Activated T-helper 9 cell treated with anti-CD3 and anti-CD28 coated beads, Interleukin-2, amount 50 U/mL, for 16 hours (primary cell): Measurements from ENCODE around the gene PHC1.
"Not testable (repeated sequence)": the region's sequence is repeated elsewhere in the genome, so short reads cannot be mapped to it uniquely, and the experiment has no call there.

Source experiments
- DNase-seq: peaks from one replicate; pipeline ENCODE4 v3.0.0-alpha.2; 2020; ENCODE audit warnings: low read depth

PHC1 gene

DNA sequence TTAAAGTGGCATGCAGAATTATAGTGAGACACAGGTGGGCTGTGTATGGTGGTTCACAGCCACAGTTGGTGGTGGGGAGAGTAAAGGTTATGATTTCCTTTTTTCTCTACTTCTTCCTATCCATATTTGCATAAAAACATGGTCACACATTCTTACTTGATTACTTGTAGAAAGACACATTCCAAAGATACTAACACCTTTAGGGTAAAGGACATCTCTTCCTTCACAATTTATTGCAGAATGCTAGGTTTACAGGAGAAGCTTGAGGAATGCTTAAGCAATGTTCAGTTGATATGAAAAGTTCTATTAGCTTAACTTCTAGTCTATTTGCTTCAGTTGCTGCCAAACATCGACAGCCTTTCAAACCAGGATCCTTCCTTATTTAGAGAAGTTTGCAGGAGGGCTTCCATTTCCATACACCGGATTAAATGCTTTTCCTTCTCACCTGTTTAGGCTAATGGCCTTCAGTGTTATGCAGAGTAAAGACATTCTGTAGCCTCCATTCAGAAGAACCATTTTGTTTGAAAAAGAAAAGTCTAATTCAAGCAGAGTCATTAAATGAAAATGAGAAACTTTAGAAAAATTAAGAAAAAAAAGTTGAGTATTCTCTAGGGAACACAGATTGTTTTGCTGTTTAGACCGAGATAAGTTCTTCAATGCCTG lies 2.6 kb upstream of the PHC1 start:
- DNase-seq: no peak

DNA sequence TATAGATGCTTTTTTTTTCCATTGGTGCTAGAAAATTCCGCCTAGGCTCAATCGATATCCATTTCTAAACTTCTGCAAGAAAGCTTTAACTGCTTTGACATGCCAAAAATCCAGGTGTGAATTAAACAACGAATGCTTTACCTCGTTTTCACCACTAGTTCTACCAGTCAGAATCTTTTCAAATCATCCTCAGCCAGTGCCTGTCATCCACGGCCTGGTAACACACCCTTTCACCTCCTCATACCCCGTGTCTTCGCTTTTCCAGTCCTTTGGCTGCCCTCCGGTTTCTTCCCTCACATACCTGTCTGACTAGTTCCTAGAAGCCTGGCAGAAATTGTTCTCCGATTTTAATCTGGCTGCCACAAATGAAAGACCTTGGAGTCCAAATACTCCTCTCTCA lies 1.4 kb upstream of the PHC1 start:
- no peak for DNase-seq

DNA sequence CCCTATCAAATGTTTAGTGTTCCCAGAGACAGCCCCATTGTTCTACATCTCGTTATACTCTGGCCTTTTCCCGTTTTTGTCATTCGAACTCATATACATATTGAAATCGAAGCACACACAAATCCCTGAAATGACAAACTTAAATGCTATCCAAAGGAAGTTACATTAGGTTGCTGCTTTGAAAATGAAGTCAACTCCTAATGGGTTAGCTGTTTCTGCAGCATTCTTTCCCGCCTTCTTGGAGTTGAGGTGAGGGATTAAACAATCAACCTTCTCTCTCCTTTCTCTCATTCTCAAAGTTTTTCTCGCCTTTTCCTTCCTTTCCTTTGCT lies 642 bp upstream of the PHC1 start:
- DNase-seq: no peak

DNA sequence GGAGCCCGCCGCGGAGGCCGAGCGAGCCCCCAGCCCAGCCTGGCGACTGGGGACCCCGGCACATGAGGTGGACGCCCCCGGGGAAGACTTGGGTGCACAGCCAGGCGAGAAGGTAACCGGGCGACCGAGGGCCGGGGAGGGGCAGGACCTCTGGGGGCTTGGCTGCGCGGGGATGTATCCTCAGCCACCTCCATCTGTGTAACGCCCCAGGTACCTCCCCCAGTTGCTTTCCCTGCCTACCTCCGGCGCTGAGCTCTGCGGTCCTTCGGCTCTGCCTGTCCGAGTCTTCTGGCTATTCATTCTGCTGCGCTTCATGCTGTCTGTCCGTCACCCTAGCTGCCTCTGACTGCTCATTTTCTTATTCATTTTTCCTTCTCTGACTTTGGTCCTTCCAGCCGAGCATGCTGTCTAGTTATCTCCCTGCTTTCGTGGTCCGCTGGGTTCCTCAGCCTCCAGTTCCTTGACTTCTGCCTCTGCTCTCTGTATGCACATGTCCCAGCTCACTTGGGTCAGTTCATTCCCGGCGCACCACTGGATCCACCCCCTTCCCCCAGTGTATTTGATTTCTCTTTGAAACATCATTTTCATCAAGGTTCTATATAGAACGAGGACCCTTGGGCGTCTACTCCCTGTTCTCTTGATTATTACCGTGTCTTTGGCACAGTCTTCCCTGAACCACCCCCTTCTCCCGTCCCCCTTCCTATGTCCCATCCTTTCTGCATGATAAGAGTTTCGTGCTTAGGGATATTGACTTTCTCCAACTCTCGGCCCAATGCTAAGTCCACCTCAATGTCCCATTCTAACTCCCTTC lies 612 bp downstream of the PHC1 start:
- DNase-seq: peak; percentile 45

DNA sequence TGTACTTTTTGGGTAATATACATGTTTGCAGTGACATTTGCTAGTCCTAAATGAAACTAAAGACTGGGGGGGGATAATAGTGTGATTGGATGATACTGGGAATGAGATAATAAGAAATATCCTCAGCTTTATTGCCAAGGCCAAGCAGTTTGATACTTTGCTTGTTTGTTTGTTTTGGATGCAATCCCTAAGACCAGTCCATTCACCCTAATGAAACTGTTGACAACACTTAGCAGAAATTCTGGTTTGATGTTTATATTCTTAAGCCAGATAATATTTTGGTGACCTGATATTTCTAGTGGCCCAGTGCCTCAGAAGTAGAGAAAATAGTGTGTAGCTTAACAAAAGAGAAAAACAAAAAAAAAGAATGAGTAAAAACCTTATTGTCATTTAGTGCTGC lies 1.8 kb downstream of the PHC1 start:
- no peak for DNase-seq

DNA sequence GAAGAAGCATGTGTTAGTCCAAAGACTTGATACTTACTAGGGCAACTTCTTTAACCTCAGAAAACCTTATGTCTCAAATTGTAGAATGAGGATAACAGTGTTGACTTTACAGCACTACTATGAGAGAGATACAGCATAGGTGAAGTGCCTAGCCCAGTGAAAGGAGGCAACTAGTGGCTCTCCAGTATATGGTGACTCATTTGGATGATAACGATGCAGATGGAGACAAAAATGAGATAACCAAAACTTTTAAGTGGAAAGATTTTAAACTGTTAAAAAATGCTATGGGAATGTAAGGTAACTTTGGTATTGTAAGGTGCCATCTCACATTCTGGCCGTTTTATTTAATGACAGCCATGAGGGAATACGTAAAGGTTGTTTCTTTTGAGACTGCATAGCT lies 2.7 kb downstream of the PHC1 start:
- no peak for DNase-seq

DNA sequence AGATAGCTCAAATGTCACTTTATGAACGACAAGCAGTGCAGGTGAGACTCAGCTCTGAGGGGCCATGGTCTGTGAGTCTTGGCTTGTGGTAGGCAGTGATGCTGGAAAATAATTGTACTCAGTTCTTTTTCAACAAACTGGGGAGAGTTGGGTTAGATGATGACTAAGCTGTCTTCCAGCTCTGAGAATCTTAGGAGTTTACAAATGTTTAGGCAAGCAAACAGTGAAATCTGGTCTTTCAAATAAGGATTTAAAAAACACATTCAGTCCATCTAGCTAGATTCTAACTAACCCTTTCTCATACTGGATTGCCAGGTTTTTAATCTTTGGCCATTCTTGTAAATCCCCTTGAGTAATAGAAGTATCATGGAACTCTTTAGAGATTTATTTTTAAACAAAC lies 3.4 kb downstream of the PHC1 start:
- no peak for DNase-seq

DNA sequence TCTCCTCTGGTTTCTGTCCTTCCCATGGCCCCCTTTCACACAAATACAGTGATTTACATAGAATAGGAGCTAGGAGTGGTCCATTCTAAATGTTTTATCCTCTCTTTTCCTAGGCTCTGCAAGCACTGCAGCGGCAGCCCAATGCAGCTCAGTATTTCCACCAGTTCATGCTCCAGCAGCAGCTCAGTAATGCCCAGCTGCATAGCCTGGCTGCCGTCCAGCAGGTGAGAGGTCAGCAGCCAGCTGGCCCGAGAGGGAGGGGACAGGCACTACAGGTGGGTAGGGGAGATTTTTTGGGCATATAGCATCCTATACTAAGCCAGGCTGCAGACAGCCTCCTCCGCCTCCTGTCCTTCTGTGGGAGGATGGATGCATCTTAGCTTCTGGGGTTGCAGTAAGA lies 5.3 kb downstream of the PHC1 start:
- not testable (repeated sequence) for DNase-seq

DNA sequence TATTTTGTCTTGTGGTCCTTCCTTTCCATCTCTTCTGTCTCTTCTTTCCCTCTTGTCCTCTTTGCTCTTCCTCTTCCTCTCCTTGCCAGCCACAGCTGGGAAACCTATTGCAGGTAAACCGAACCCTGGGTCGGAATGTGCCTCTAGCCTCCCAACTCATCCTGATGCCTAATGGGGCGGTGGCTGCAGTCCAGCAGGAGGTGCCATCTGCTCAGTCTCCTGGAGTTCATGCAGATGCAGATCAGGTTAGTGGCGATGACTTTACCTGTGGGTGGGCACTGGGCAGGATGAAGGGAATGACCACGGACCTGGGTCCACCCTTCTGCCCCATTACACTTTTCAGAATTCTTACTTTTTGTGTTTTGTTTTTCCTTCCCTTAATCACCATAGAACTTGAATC lies 8.2 kb downstream of the PHC1 start:
- no peak for DNase-seq

DNA sequence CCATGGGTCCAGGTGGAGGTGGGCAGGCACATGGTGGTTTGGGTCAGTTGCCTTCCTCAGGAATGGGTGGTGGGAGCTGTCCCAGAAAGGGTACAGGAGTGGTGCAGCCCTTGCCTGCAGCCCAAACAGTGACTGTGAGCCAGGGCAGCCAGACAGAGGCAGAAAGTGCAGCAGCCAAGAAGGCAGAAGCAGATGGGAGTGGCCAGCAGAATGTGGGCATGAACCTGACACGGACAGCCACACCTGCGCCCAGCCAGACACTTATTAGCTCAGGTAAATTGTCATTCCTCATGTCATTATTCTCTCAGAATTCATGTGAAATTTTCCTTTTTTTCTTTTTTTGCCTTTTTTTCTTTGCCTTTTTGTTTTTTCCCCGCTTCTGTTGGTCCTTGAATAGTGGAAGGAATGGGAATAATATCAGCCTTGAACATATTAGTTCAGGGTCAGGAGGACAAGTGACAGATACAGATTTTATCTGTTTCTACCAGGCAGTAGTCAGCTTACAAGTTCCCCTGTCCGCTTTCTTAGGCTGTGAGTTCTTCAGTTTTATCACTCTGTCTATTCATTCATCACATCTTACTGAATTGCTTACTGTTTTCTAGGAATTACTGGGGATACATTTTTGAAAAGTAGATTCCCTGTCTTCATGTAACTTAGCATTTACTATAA lies 16.5 kb downstream of the PHC1 start:
- not testable (repeated sequence) for DNase-seq

DNA sequence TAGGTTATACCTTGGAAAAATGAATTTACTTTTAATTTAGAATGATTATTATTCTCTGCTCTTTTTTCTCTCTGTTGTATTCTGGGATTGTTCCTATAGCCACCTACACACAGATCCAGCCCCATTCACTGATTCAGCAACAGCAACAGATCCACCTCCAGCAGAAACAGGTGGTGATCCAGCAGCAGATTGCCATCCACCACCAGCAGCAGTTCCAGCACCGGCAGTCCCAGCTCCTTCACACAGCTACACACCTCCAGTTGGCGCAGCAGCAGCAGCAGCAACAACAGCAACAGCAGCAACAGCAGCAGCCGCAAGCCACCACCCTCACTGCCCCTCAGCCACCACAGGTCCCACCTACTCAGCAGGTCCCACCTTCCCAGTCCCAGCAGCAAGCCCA lies 18.2 kb downstream of the PHC1 start:
- DNase-seq: not testable (repeated sequence)

DNA sequence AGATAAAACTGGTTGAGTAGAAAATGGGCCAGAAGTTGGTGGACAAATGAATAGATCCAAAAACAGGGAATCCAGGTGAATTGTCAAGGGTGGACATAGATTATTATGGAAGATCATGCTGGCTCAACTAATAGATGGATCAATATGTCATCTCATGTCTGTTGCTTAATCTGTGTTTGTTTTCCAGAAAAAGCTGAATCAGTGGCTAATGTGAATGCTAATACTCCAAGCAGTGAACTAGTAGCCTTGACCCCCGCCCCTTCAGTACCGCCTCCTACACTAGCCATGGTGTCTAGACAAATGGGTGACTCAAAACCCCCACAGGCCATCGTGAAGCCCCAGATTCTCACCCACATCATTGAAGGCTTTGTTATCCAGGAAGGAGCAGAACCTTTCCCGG lies 19.8 kb downstream of the PHC1 start:
- DNase-seq: not testable (repeated sequence)

DNA sequence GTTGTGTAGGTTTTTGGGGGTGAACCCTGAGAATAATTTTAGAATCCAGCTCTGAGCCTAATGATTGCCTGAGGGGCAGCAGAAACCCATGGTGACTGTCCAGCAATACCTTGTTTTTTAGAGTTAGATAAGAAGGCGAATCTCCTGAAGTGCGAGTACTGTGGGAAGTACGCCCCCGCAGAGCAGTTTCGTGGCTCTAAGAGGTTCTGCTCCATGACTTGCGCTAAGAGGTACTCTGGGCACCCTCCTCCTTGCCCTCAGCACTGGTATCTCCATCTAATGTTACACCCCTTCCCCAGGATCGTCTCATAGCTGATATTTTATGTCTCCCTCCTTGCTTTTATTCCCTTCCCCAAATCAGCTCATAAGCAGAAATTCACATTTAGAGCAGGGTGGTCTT lies 22.4 kb downstream of the PHC1 start:
- DNase-seq: no peak

DNA sequence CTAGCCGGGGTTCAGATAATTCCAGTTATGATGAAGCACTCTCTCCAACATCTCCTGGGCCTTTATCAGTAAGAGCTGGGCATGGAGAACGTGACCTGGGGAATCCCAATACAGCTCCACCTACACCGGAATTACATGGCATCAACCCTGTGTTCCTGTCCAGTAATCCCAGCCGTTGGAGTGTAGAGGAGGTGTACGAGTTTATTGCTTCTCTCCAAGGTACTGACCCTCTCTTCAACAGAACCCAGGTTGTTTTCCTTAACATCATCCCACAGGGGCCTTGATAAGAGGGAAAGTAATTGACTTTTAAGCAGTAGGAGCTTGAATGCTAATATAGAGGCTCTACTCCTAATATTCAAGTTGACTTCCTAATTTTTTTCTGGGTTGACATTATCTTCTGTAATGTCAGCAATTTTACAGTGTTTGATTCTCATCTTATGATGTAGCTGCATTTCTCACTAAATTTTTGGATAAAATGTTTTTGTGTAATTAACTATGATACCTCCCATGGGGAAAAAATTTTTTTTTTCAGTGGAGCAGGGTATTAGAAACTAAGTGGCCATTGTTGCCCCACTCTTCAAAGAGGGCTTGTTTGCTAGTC lies 23.6 kb downstream of the PHC1 start:
- DNase-seq: not testable (repeated sequence)

DNA sequence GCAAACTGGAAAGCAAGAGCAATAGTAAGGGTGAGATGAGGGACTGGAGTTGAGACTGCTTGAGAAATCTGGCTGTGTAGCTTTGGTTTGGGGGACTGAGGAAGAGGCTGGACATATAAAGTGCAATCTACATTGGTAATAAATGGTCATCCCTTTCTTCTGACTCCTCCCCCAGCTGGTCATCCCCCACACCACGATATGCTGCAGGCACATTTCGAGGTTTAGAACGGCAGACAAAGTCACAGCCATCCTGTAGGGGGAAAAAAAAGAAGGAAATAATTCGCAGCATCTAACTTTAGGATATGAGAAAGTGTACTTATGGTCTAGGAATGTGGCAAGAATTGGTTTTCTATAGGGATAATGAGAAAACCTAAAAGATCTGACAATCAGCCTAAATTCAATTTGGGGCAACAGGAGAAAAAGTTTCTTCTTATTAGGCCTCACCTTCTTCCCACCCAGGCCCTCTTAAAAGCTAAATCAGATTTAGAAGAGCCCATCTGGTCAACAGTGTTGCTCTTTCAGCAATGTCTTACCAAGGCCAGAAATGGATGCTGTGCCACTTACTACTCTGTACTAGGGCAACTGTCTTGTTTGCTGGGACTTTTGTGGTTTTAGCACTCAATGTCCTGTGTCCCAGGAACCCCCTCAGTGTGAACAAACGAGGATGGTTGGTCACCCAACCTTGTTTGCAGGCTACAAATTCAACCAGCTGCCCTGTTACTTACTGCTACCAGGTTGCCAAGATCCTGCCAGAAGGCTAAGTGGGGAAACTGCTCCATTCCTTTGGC lies 27.6 kb downstream of the PHC1 start:
- DNase-seq: no peak

DNA sequence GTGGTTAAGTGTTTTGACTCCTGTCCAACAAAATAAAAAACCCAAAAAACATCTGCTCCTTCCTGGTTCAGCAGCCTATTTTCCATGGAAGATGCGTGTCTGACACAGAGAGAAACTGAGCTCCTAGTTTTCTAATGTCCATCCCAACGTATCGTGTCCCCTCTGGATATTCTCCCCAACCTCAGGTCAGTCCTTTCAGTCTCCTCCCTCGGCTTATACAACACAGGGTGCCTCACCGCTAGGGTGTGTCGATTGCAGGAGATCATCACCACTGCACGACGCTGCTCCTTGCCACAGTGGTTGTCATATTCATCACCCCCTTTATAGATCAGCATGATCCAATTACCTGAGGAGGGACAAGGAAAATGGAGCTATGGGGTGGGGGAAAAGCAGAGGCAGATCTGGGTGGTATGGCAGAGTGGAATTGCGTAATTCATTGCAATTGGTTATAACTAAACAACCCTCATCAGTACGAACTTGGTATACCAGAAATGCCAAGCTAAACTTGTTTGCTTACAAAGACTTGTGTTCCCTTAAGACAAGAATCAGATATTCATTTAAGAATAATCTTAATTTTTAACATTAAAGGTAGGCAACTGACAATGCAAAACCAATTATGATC lies 29.4 kb downstream of the PHC1 start:
- no peak for DNase-seq

DNA sequence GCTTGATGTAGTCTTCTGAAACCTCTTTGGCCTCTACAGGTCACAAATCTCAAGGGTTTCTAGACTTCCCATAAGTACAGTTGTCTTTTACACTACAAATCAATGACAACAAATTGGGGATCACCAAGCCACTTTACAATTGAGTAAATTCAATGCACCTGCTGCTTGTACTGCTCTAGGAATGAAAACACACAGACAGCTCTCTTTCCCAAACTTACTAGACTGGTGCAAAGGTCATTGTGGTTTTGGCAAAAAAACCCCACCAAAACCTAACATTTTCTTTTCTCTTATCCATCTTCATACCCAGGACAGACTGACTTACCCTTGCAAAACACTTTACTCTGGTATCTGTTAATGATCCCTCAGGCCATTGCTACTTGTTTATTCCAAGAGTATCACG lies 32.4 kb downstream of the PHC1 start:
- DNase-seq: no peak

DNA sequence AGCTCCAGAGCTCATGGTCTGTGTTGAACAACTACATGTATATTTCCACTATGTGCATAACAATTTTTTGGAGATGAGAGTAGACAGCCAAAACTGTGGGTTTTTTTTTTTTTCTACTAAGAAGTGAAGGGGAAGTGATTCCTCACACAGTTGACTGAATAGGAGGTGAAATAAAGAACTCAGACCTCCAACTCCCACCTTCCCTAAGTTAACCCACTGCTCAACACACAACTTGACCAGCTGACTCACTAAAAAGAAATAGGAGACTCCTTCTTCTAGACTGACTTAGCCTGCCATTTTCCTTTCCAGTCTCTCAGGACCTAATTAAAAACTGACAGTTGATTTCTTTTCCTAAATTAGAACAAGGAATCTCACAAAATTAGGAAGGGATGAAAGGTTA lies 33.4 kb downstream of the PHC1 start:
- DNase-seq: no peak

DNA sequence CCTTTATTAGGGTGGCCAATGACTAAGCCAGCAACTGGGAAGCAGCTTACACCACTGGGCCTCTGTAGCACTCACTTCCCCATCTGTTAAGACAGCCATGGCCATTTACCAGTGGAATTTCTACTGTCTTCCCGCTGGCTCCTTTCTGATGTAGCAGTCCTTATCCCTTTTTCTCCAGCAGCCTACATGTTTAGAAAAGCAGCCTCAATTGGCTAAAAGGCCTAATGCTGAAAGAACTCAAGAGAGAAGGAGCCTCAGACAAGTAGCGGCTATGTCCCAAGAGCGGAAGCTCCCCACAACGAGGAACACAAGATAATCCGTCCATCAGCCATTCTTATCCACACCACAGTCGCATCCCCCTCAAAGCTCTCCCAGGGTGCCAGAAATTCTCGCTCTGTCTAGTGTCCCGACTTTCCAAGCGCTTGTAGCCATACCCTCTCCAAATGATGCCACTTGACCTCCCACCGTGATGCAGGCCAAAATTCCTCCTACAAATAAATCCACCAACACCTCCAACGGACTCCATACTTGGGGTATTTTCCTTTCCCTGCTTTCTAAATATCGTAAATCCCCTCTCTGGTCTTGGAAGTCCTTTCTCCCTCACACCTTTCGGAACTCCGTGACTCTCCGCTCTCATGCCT lies 34.5 kb downstream of the PHC1 start:
- no peak for DNase-seq

DNA sequence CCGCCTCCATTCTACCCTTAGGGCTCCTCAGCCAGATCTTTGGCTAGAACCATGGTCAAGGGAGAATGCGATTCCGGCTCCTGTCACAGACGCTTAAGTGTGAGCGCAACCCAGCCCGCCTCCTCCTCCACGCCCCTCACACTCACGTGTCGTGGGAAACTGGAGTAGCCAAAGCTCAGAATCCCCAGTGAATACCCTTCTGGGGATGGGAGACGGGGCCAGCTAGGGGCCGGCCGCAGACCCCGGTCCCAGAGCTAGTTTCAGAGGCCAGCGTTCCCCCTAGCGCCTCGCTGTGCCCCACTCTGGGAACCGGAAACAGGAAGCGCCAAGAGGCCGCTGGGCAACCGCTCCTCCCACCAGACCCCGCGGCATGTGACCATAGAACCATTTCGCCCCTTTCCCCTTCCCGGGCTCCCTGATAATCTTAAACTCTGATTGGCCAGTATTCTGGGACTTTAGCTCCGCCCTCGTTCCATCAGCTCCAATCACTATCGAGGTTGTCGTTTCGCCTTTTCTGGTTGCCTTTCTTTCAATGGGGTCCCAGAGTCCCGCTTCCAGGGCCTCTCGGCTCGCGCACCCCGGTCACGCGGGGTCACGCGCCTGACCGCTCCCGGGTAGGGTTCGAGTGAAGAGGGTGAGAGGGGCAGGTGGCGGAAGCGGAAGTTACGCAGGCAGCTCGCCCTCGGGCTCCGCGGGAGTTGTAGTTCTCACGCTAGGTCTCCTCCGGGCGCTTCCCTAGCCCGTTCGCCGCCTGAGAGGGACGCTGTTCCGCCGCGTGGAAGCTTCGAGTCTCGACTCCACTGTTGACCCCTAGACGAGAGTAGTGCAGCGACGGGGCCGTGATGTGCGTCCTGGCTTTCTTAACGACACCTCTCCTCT lies 35.3 kb downstream of the PHC1 start, which contains the start of gene M6PR:
Gene M6PR (minus strand): TSS at position 304 of the 879 bp plus-strand sequence. CDS start 3,241 bp downstream, outside the sequence.
- DNase-seq: peak; percentile 86
